Keratinocyte (primary cell): ENCODE data around the gene TNFAIP6.

Experiments used
- EZH2 ChIP-seq: IDR thresholded peaks from one replicate; pipeline ENCODE4 v1.6.1; 2012; ENCODE audit warnings: inconsistent platforms, mild to moderate bottlenecking, low read length, moderate library complexity
- TF ChIP-seq, protein P1 (sequence below), 3 experiments: IDR thresholded peaks in 1 of 3; conservative IDR thresholded peaks in 1 of 3; optimal IDR thresholded peaks in 1 of 3; 2 replicates in 2 of 3; 3 replicates in 1 of 3; pipeline versions ENCODE3 to v1.5.1; 2011; ENCODE audit warnings: low read length in 3 of 3, mild to moderate bottlenecking in 3 of 3, moderate library complexity in 2 of 3, control low read depth in 1 of 3, inconsistent platforms in 1 of 3; ENCODE audit not compliant: insufficient read depth in 2 of 3; ENCODE audit errors: extremely low read depth in 1 of 3

DNA sequence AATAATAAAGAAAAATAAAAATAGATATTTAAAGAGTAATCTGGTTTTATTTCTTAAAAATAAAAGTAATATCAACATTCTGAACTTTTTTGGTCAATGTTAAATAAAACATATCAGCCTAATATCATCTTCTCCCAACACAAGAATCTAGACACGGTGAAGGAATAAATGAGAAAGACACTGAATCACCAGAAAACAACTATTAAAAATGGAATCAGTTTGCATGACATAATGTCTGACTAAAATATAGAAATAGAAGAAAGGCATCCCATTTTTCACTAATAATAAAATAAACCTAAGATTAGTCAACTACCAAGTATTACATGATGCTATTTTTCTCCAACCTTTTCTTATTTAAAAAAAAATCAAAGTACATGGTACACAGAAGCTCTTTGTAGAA lies 30.8 kb upstream of the TNFAIP6 start:
- TF ChIP-seq EZH2 = no peak
- TF ChIP-seq, protein P1, sequence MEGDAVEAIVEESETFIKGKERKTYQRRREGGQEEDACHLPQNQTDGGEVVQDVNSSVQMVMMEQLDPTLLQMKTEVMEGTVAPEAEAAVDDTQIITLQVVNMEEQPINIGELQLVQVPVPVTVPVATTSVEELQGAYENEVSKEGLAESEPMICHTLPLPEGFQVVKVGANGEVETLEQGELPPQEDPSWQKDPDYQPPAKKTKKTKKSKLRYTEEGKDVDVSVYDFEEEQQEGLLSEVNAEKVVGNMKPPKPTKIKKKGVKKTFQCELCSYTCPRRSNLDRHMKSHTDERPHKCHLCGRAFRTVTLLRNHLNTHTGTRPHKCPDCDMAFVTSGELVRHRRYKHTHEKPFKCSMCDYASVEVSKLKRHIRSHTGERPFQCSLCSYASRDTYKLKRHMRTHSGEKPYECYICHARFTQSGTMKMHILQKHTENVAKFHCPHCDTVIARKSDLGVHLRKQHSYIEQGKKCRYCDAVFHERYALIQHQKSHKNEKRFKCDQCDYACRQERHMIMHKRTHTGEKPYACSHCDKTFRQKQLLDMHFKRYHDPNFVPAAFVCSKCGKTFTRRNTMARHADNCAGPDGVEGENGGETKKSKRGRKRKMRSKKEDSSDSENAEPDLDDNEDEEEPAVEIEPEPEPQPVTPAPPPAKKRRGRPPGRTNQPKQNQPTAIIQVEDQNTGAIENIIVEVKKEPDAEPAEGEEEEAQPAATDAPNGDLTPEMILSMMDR (optimal IDR thresholded peaks at IDR 0.05 in 1 of 3, IDR thresholded peaks at IDR 0.05 in 1 of 3, conservative IDR thresholded peaks at IDR 0.05 in 1 of 3; ENCODE audit: extremely low read depth in 1 of 3, insufficient read depth in 2 of 3, low read length in 3 of 3) = no peak
